ENCODE results near the gene LPAR1.

Gene LPAR1

GRCh38 chr9:110846215-110846614 is 192.1 kb downstream of the LPAR1 start:
- Histone ChIP-seq H3K4me1 (ENCODE audit: low read length) (no peaks in the 10 kb centered on the region), H3K4me3 (ENCODE audit: low read length) (no peak overlapping the region), H4K20me1 (ENCODE audit: insufficient read depth, low read length) (no peaks in the 10 kb centered on the region), H2AFZ (ENCODE audit: low read length) (no peak overlapping the region), H3K9me2 (replicated peaks; ENCODE audit: insufficient read depth, low read length) (no peaks in the 10 kb centered on the region), H3K79me2 (ENCODE audit: low read length) (no peaks in the 10 kb centered on the region), H3K9ac (ENCODE audit: low read length) (no peak overlapping the region), H3K27me3 (replicated peaks; ENCODE audit: insufficient read depth, low read length) (no peaks in the 10 kb centered on the region), H3F3A (ENCODE audit: insufficient read depth, low read length) (no peaks in the 10 kb centered on the region), H3K9me3 (replicated peaks; ENCODE audit: insufficient read depth, low read length) (no peaks in the 10 kb centered on the region), H3K4me2 (ENCODE audit: low read depth, low read length) (no peak overlapping the region), H3K27ac (ENCODE audit: low read length) (no peak overlapping the region), H3K36me3 (replicated peaks; ENCODE audit: insufficient read depth, low read length) (no peaks in the 10 kb centered on the region)
- DNase-seq, result no peak
- TF ChIP-seq EZH2 (optimal IDR thresholded peaks at IDR 0.05; ENCODE audit: low read depth, low read length), result no peak
- no peak for TF ChIP-seq CTCF (IDR thresholded peaks at IDR 0.05; ENCODE audit: low read length)
- no peak for TF ChIP-seq EZH2phosphoT487 (IDR thresholded peaks at IDR 0.05; ENCODE audit: low read length)

- Histone ChIP-seq H3K4me2 (ENCODE audit: low read depth, low read length) (no peak overlapping the region), H3F3A (ENCODE audit: insufficient read depth, low read length) (no peaks in the 10 kb centered on the region), H3K79me2 (ENCODE audit: low read length) (no peaks in the 10 kb centered on the region), H4K20me1 (ENCODE audit: insufficient read depth, low read length) (no peaks in the 10 kb centered on the region), H3K9me2 (replicated peaks; ENCODE audit: insufficient read depth, low read length) (no peaks in the 10 kb centered on the region), H3K9me3 (replicated peaks; ENCODE audit: insufficient read depth, low read length) (no peaks in the 10 kb centered on the region), H3K27me3 (replicated peaks; ENCODE audit: insufficient read depth, low read length) (no peaks in the 10 kb centered on the region), H2AFZ (ENCODE audit: low read length) (no peak overlapping the region), H3K4me3 (ENCODE audit: low read length) (no peak overlapping the region), H3K4me1 (ENCODE audit: low read length) (no peaks in the 10 kb centered on the region), H3K9ac (ENCODE audit: low read length) (no peak overlapping the region), H3K36me3 (replicated peaks; ENCODE audit: insufficient read depth, low read length) (no peaks in the 10 kb centered on the region), H3K27ac (ENCODE audit: low read length) (no peak overlapping the region)
- no peak for DNase-seq
- TF ChIP-seq CTCF (IDR thresholded peaks at IDR 0.05; ENCODE audit: low read length) (no peak), EZH2phosphoT487 (IDR thresholded peaks at IDR 0.05; ENCODE audit: low read length) (no peak), EZH2 (optimal IDR thresholded peaks at IDR 0.05; ENCODE audit: low read depth, low read length) (no peak)
Observed at GRCh38 chr9:110844121-110844520, 194.1 kb downstream of the LPAR1 start.

GRCh38 chr9:110842986-110843385 is 195.3 kb downstream of the LPAR1 start:
- H3K4me1 ChIP-seq (ENCODE audit: low read length), result no peaks in the 10 kb centered on the region

More at GRCh38 chr9:110842986-110843385, 195.3 kb downstream of the LPAR1 start:
- Histone ChIP-seq H3K27me3 (replicated peaks; ENCODE audit: insufficient read depth, low read length) (no peaks in the 10 kb centered on the region), H3K36me3 (replicated peaks; ENCODE audit: insufficient read depth, low read length) (no peaks in the 10 kb centered on the region), H3K9me2 (replicated peaks; ENCODE audit: insufficient read depth, low read length) (no peaks in the 10 kb centered on the region), H3F3A (ENCODE audit: insufficient read depth, low read length) (no peaks in the 10 kb centered on the region), H2AFZ (ENCODE audit: low read length) (no peak overlapping the region), H3K4me3 (ENCODE audit: low read length) (no peak overlapping the region), H3K27ac (ENCODE audit: low read length) (no peak overlapping the region), H3K9me3 (replicated peaks; ENCODE audit: insufficient read depth, low read length) (no peaks in the 10 kb centered on the region), H3K4me2 (ENCODE audit: low read depth, low read length) (no peak overlapping the region), H3K79me2 (ENCODE audit: low read length) (no peaks in the 10 kb centered on the region), H3K9ac (ENCODE audit: low read length) (no peak overlapping the region), H4K20me1 (ENCODE audit: insufficient read depth, low read length) (no peaks in the 10 kb centered on the region)
- TF ChIP-seq CTCF (IDR thresholded peaks at IDR 0.05; ENCODE audit: low read length) (no peak), EZH2 (optimal IDR thresholded peaks at IDR 0.05; ENCODE audit: low read depth, low read length) (no peak), EZH2phosphoT487 (IDR thresholded peaks at IDR 0.05; ENCODE audit: low read length) (no peak)
- DNase-seq, result no peak

Data from MM.1S (cell line).